Stimulated activated CD4-positive, alpha-beta T cell treated with anti-CD3 and anti-CD28 coated beads, Interleukin-15, amount 100 ng/mL, for 24 hours (primary cell): Measurements from ENCODE around the gene ZIC3.
"Not testable (repeated sequence)": the region's sequence is repeated elsewhere in the genome, so short reads cannot be mapped to it uniquely, and the experiment has no call there.

Source experiments
- DNase-seq: peaks from one replicate; pipeline ENCODE4 v3.0.0-alpha.2; 2020

The ZIC3 gene

DNA sequence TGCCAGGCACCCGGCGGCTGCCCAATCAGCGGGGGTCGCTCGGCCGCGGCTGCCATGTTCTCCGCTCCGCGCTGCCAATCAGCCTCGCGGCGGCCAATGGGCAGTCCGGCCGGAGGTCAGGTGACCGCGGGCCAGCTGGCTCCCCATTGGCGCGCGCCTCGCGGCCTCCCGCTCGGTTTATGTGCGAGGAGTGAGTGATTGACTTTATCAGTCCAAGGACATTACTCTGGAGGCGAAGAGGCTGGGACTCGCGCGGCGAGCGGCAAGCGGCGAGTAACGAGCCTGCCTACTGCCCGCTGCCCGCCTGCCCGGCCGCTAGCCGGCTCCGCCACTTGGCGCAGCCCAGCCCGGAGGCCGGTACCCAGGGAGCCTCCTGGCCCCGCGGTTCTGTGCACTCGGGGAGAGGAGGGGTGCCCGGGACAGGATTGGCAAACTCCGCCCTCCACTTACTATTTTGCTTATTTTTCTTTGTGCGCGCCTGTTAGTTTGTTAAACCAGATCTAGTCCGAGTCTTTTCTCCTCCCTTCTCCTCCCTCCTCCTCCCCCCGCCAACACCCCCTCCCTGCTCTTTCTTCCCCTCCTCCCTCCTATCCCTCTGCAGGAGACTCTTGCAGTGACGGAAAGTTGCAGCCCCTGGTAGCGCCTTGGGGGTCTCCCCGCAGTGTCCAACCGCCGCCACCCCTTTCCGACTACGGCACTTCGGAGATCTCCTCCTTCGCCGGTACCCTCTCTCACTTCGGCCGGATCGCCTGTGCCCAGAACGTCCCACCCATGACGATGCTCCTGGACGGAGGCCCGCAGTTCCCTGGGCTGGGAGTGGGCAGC, at the start of gene ZIC3:
ZIC3 (plus strand) TSS at position 207 of the 825 bp plus-strand sequence; CDS start at position 772, 565 bp downstream.
- DNase-seq = peak; percentile 48

GRCh38 chrX:137519459-137519858, 46.5 kb upstream of the ZIC3 start:
- no peak for DNase-seq

DNA sequence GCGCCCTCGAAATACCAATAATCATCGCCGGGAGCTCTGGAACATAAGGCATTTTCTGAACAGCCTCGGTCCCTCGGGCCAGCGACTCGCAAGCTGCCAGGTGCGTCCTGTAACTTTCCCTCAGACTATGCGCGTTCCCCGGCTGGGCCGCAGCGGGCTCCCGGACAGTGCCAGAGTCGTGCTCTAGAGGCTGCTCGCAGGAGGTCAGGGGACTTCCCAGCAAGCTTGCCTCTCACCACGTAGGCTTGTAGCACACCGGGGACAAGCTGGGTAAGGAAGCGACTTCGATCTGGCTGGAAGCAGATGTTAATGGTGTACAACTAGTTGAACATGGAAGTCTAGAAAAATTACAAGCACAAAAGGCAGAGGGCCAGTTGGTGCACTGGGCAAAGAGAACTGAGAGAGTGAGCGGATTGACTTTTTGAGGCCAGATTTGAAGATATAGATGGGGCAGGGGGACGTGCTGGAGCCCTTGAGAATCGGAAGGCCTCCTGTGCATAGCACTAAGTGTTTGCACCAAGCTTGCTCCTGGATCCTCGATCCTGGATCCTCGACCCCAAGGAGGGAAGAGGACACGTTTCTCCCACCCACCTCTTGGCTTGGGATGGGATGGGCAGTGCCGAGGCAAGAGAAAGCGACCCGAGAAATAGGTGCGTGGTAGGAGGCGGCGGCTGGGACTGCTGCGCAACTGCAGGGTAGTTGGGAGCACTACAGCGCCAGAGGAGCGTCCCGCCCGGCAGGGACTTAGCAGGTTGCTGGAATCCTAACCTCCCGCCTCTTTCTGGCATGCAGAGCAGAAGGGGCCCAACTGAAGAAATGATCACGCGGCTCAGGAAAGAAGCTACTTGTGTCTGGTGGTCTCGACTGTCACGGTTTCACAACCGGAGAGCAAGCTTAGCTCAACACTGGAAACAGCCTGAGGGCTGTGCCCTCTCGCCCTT, 19.9 kb upstream of the ZIC3 start:
- DNase-seq = no peak

GRCh38 chrX:137547291-137547690, 18.6 kb upstream of the ZIC3 start:
- DNase-seq = no peak

DNA sequence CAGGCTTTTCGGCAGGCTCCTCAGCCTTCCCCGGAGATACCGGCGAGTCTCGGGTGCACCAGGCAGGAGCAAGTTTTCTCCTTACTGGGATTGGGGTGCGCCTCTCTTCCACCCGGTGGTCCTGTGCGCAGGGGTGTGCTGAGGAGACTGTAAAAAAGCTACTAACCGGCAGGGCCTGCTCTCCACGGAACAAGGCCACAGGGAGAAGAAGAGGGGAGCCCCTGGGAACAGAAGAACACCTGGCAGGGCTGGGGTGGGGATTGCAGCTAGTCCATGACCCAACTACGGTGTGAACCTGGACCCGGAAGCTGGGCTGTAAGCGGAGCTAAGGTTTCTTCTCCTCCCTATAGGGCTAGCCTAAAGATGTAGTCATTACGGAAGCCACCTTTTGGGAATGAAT, 17.7 kb upstream of the ZIC3 start:
- DNase-seq = no peak

DNA sequence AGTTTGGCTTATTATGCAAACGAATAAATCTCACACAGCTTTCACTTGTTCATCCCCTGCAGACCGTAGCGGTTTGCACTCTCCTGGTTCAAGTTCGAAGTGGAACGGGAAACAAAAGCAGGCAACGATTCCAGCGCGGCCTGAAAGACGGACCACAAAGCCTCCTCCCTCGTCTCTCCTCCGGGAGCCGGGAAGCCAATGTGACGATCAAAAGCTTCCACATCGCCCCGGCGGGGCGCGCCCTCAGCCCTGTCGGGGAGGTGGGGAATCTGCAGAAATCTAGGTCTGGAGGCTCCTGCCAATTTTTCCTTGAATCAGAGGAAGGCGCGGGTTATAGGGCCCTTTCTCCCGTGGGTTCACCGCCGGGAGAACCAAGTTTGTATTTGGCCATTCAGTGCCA, 16.9 kb upstream of the ZIC3 start:
- no peak for DNase-seq

DNA sequence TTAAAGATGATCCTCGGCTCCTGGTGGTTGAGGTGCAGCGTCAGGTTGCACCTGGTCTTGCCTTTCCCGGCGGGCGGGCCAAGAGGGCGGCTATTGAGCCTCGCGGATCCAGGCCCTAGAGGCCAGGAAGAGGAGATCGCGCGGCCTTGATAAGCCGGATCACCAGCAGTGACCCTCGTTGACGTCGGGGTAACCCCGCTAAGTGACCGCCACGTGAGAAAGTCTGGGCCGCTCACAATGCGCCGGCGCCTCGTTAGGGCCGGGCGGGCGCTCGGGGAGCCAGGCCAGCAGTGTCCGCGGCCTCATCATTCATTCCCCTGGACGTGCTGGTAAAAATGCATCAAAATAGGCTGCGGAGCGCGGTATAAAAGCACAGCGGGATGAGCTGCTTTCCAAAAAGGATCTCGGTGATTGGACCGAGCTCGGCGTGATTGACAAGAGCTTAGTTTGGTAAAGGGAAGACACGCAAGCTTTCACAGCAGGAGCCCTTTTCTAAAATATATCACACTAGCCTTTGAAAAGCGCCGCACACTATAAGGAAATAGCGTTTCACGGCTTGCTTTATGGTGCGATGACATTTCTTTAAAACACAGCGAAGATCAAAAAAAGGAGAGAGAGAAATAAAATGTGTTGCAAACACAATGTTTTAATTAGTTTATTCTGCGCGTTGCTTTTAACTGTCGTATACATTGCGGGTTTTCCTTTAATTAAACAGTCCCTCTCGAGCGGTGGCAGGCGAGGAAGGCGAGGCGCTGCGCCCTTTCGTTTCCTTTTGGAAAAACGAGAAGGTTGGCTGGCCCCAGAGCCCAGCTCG, 15.9 kb upstream of the ZIC3 start:
- no peak for DNase-seq

GRCh38 chrX:137550665-137551261, 15.2 kb upstream of the ZIC3 start:
- no peak for DNase-seq

- DNase-seq = not testable (repeated sequence)
These were observed 13.8 kb upstream of the ZIC3 start for GRCh38 chrX:137552098-137552497.

DNA sequence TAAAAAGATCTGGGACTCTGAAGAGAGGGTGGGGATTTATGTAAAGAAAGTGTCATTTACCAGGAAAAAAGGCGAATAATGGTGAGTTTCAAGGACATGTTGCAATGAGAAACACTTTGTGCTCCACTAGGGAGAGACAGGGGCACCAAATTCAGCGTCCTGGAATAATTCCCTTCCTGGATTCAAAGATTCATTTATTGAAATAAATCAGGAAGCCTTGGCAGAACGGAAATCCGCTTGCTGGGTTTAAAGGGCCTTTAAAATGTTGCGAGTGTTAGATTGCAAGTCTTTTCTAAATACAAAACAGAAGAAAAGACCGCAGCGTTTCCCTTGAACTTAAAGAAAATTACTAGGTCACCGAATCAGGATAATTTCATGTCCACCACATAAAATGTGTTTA, 3.8 kb upstream of the ZIC3 start:
- no peak for DNase-seq

- no peak for DNase-seq
These were observed 2.0 kb upstream of the ZIC3 start for GRCh38 chrX:137563681-137564651.

DNA sequence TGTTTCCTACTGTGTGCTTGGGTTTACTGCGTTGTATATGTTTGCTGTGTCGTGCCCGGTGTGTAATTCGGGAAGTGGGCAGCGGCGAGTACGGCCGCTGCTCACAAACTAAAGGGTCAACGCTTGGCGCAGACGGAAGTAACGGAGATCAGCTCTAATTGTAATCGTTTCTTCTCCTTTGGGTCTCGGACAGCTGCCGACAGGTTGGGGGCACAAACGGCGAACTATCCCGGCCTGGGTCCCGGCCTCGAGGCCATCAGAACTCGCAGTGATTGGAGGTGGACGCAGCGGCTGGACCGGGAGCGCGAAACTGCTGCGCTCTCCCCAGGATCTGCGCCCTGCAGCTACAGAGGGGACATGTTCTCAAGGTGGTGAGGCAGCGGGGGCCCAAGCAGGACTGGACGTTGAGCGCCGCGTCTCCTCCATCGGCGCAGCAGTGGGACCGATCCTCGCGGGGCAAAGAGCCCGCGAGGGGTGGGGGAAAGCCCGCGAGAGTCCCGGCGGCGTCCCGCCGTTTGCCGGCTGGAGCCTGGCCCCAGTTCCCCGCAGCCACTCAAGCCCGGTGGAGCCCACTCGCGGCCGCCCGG, 516 bp upstream of the ZIC3 start:
- DNase-seq = no peak

GRCh38 chrX:137566746-137567679, 1.1 kb downstream of the ZIC3 start:
- DNase-seq = no peak

DNA sequence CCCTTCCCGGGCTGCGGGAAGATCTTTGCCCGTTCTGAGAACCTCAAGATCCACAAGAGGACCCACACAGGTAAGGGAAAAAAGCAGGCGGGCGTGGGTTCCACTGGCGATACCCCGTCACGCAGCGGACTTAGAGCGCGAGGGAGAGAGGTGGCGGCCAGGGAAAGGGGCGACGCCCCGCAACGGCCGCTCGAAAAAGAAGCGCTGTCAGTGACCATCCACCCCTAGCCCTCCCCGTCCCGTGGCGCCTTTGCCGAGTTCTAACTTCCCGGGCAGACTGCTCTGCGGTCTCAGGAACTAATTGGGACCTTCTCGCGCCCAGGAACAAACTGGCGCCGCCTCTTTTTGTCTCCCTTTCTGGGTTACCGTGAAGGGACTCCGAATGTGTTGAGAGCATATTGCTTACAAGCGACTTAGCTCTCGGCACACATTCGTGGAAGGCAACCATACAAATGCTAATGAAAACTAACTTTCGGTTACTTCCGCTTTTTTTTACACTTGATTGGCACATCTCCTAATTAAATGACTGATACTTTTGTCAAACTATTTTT, 1.8 kb downstream of the ZIC3 start:
- DNase-seq = no peak

GRCh38 chrX:137568741-137569469, 3.0 kb downstream of the ZIC3 start:
- no peak for DNase-seq

DNA sequence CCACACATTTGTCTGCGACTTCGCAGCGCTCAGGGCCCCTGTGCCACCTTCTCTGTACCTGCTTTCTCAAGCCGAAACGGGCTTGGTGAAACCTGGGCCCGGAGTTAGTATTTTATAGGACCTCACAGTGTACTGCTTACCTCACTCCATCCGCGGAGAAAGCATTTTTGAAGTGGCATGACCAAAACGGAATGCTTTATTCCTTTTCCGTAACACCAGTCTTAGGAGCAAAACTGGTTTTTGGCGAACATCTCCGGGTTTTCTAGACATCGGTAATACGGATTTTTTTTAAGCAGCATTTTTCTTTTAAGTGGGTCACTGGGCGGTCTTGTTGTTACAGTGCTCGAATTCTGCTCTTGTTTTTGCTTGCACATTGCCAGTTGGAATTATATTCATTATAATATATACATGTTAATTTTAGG, 3.6 kb downstream of the ZIC3 start:
- DNase-seq = no peak

- DNase-seq = no peak
These were observed 7.6 kb downstream of the ZIC3 start for GRCh38 chrX:137573324-137574101.
